ENCODE data around the gene MAPK8. TPM values are rescaled to one million over a fixed set of nuclear protein-coding genes. Genes with fewer than 3 reads are reported as not detected.

MAPK8 gene
- total RNA-seq, 1 donor from 2014 or later, result 42.3 TPM

DNA sequence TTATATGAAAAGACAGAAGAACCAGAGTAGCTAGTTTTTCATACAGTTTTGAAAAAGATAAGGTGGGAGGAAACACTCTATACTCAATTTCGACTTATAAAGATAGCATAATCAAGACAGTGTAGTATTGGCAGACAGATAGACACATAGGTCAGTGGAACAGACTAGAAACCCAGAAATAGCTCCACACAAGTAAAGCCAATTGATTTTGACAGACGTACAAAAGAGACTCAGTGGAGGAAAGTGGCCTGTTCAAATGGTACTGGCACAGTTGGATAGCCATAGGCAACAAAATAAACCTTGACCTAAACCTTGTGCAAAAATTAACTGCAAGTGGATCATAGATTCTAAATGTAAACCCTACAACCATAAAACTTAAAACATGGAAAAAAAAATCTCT lies 46.8 kb downstream of the MAPK8 start:
- DNase-seq (no peak), ATAC-seq (no peak)
- H3K4me1 ChIP-seq, result no peaks in the 10 kb centered on the region
- H3K27ac ChIP-seq, result no peak overlapping the region
- TF ChIP-seq, protein P1, sequence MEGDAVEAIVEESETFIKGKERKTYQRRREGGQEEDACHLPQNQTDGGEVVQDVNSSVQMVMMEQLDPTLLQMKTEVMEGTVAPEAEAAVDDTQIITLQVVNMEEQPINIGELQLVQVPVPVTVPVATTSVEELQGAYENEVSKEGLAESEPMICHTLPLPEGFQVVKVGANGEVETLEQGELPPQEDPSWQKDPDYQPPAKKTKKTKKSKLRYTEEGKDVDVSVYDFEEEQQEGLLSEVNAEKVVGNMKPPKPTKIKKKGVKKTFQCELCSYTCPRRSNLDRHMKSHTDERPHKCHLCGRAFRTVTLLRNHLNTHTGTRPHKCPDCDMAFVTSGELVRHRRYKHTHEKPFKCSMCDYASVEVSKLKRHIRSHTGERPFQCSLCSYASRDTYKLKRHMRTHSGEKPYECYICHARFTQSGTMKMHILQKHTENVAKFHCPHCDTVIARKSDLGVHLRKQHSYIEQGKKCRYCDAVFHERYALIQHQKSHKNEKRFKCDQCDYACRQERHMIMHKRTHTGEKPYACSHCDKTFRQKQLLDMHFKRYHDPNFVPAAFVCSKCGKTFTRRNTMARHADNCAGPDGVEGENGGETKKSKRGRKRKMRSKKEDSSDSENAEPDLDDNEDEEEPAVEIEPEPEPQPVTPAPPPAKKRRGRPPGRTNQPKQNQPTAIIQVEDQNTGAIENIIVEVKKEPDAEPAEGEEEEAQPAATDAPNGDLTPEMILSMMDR (IDR thresholded peaks at IDR 0.05), result no peak
- no peaks in the 10 kb centered on the region for H3K27me3 ChIP-seq
- intact Hi-C loops (cut with DNase I), result no loop called here
- no peaks in the 10 kb centered on the region for H3K36me3 ChIP-seq
- no peaks in the 10 kb centered on the region for H3K9me3 ChIP-seq
- no peak overlapping the region for H3K4me3 ChIP-seq

DNA sequence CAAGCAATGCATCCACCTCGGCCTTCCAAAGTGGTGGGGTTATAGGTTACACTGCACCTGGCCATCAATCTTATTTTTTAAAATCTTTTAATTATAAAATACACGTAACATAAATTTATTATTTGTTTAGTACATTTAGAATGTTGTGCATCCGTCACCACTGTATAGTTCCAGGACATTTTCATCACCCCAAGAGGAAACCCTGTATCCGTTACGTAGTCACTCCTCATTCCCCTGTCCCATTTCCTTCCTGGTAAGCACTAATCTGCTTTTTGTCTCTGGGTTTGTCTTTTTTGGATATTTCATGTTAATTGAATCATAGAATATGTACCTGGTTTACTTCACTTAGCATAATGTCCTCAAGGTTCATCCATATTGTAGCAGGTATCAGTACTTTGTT lies 51.2 kb downstream of the MAPK8 start:
- H3K36me3 ChIP-seq, result no peaks in the 10 kb centered on the region
- DNase-seq (no peak), ATAC-seq (no peak)
- H3K9me3 ChIP-seq, result no peaks in the 10 kb centered on the region
- H3K4me1 ChIP-seq, result peaks cover 6% of the 10 kb centered on the region
- no peak overlapping the region for H3K4me3 ChIP-seq
- no peak overlapping the region for H3K27ac ChIP-seq
- intact Hi-C loops (cut with DNase I), result no loop called here
- TF ChIP-seq, protein P1 (IDR thresholded peaks at IDR 0.05), result no peak
- H3K27me3 ChIP-seq, result no peaks in the 10 kb centered on the region

DNA sequence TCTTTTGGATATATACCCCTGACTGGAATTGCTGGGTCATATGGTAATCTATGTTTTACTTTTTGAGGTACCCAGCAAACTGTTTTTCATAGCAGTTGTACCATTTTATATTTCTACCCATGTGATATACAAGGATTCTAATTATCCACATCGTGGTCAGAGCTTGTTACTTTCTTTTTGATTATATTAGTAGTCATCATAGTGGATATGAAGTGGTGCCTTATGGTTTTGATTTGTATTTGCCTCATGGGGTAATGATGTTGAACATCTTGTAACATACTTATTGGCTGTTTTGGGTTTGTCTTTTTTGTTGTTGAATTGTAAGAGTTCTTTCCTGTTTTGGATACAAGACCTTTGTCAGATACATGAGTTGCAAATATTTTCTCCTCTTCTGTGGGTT lies 51.7 kb downstream of the MAPK8 start:
- Histone ChIP-seq H3K4me3 (no peak overlapping the region), H3K9me3 (no peaks in the 10 kb centered on the region), H3K4me1 (peaks cover 6% of the 10 kb centered on the region), H3K36me3 (no peaks in the 10 kb centered on the region), H3K27ac (no peak overlapping the region), H3K27me3 (no peaks in the 10 kb centered on the region)
- ATAC-seq (no peak), DNase-seq (no peak)
- intact Hi-C loops (cut with DNase I), result no loop called here
- TF ChIP-seq, protein P1 (IDR thresholded peaks at IDR 0.05), result no peak

DNA sequence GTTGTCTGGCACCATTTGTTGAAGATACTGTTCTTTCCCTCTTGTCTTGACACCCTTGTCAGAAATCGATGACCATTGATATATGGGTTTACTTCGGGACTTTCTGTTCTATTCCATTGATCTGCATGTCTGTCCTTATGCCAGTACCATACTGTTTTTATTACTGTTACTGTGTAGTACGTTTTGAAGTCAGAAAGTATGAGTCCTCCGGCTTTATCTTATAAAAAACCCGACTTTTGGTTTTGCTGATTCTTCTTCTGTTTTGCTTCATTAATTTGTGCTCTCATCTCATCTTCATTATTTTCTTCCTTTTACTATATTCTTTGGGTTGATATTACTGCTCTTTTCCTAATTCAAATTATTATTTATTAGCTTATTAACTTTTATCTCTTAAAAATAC lies 52.4 kb downstream of the MAPK8 start:
- no peak overlapping the region for H3K4me3 ChIP-seq
- intact Hi-C loops (cut with DNase I), result no loop called here
- DNase-seq (no peak), ATAC-seq (no peak)
- no peaks in the 10 kb centered on the region for H3K27me3 ChIP-seq
- no peaks in the 10 kb centered on the region for H3K9me3 ChIP-seq
- H3K36me3 ChIP-seq, result no peaks in the 10 kb centered on the region
- H3K4me1 ChIP-seq, result peaks cover 10% of the 10 kb centered on the region
- no peak overlapping the region for H3K27ac ChIP-seq
- TF ChIP-seq, protein P1 (IDR thresholded peaks at IDR 0.05), result no peak

DNA sequence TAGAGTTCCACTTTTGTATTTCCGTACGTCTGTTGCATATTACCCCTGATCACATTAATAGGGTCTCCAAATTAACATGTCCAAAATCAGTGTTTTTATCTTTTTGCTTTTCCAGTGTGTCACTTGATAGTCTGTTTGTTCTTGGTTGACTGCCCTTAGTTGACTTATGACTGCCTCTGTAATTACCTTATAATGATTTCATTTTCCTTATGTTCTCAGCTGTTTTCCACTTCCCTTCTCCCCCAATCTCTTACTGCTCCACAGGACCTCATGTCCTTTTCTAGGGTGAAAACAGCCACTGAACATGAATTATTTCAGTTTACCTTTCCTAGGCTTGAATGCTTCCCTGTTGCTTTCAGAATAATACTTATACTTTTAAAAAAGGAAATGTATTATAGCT lies 54.7 kb downstream of the MAPK8 start:
- ATAC-seq (no peak), DNase-seq (no peak)
- intact Hi-C loops (cut with DNase I), result no loop called here
- Histone ChIP-seq H3K27me3 (no peaks in the 10 kb centered on the region), H3K4me1 (peaks cover 24% of the 10 kb centered on the region), H3K4me3 (no peak overlapping the region), H3K27ac (no peak overlapping the region), H3K9me3 (no peaks in the 10 kb centered on the region), H3K36me3 (no peaks in the 10 kb centered on the region)
- TF ChIP-seq, protein P1 (IDR thresholded peaks at IDR 0.05), result no peak
